Karpas-422 (cell line): ENCODE results near the gene VPS50. TPM values are rescaled to one million over a fixed set of nuclear protein-coding genes. Genes with fewer than 3 reads are reported as not detected.

ENCODE experiments used
- DNase-seq: peaks from one replicate; pipeline ENCODE4 v3.0.0-alpha.2; 2015
- H2AFZ ChIP-seq: fragments of 200-600 bp; sonication (generic); 2 replicates; pipeline ENCODE4 v1.6.1; 2014; ENCODE audit warnings: antibody characterized with exemption, low read length, mixed read lengths
- H3K27ac ChIP-seq: fragments of 200-600 bp; sonication (generic); 2 replicates; pipeline ENCODE4 v1.5.1; 2014; ENCODE audit warnings: mild to moderate bottlenecking, low read length, moderate library complexity
- H3K27me3 ChIP-seq: fragments of 200-600 bp; sonication (generic); 2 replicates; pipeline ENCODE4 v1.6.1; 2014; ENCODE audit warnings: low read length, mixed read lengths
- H3K36me3 ChIP-seq: fragments of 200-600 bp; sonication (generic); 2 replicates; pipeline ENCODE4 v1.6.1; 2014; ENCODE audit warnings: low read length, mixed read lengths; ENCODE audit not compliant: insufficient read depth
- H3K4me1 ChIP-seq: fragments of 200-600 bp; sonication (generic); 2 replicates; pipeline ENCODE4 v1.6.1; 2014; ENCODE audit warnings: mild to moderate bottlenecking, low read length, mixed read lengths
- H3K4me2 ChIP-seq: fragments of 200-600 bp; sonication (generic); 2 replicates; pipeline ENCODE4 v1.6.1; 2014; ENCODE audit warnings: low read length, low read depth, mild to moderate bottlenecking; ENCODE audit not compliant: poor library complexity, severe bottlenecking
- H3K4me3 ChIP-seq: fragments of 200-600 bp; sonication (generic); 2 replicates; pipeline ENCODE4 v1.5.1; 2014; ENCODE audit warnings: mild to moderate bottlenecking, antibody characterized with exemption, low read length, mixed read lengths
- H3K79me2 ChIP-seq: fragments of 200-600 bp; sonication (generic); 2 replicates; pipeline ENCODE4 v1.6.1; 2014; ENCODE audit warnings: mild to moderate bottlenecking, low read length, mixed read lengths
- H3K9ac ChIP-seq: fragments of 200-600 bp; sonication (generic); 2 replicates; pipeline ENCODE4 v1.6.0; 2014; ENCODE audit warnings: low read length
- H3K9me2 ChIP-seq: fragments of 200-600 bp; sonication (generic), shearing (Covaris generic); replicated peaks from 2 replicates; pipeline ENCODE4 v1.6.0; 2014; ENCODE audit warnings: mild to moderate bottlenecking, low read length, moderate library complexity; ENCODE audit not compliant: insufficient read depth
- H3K9me3 ChIP-seq: fragments of 300-700, 200-600 bp; sonication (generic); 2 replicates; pipeline ENCODE4 v1.6.1; 2014; ENCODE audit warnings: low read length, mixed read lengths
- H4K20me1 ChIP-seq: fragments of 200-600 bp; sonication (generic); 2 replicates; pipeline ENCODE4 v1.6.1; 2014; ENCODE audit warnings: mild to moderate bottlenecking, antibody characterized with exemption, low read length, low read depth; ENCODE audit not compliant: insufficient read depth
- total RNA-seq: library from RNA; depleted of rRNA; stranded (reverse); fragments of >200 nt; shearing (Covaris generic); gene quantifications from 2 replicates; pipeline ENCODE4 v1.2.3, GENCODE V29; 2014; ENCODE audit warnings: low replicate concordance

Gene VPS50
- total RNA-seq, 1 experiment from 2014 or later, result 21.1 TPM

- no peak overlapping the region for H3K27ac ChIP-seq
- no peak overlapping the region for H2AFZ ChIP-seq
- no peak overlapping the region for H3K4me3 ChIP-seq
- H3K9me2 ChIP-seq, result no peaks in the 10 kb centered on the region
- H3K36me3 ChIP-seq, result no peaks in the 10 kb centered on the region
- H3K79me2 ChIP-seq, result peaks cover 8% of the 10 kb centered on the region
- DNase-seq, result peak; percentile 85
- H3K4me2 ChIP-seq, result no peak overlapping the region
- H4K20me1 ChIP-seq, result no peaks in the 10 kb centered on the region
- no peaks in the 10 kb centered on the region for H3K27me3 ChIP-seq
- no peak overlapping the region for H3K9ac ChIP-seq
- H3K9me3 ChIP-seq, result no peaks in the 10 kb centered on the region
- peaks cover 30% of the 10 kb centered on the region for H3K4me1 ChIP-seq
Measured at GRCh38 chr7:93228302-93228701, 3.9 kb upstream of the VPS50 start.

DNA sequence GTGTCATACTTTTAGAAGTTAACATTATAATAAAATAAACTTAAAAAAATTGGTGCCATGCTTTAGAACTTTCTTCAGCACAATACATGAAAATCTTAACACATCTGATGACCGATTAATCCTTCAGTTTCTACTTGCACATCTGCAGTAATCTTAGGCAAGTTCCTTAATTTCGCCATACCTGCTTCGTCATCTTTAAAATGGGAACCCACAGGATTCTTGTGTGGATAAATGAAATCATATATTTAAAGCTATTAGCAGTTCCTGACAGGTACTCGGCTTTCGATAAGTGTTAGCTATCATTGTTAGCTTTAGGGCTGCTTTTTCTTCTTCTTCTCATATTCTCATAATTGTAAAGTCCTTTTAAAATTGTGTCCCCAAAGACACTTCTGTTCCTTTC, 907 bp upstream of the VPS50 start:
- no peaks in the 10 kb centered on the region for H3K36me3 ChIP-seq
- H3K27ac ChIP-seq, result no peak overlapping the region
- no peaks in the 10 kb centered on the region; the same call in 1 of the 2 replicates for H4K20me1 ChIP-seq
- no peak for DNase-seq
- peak overlapping the region; percentile 94 for H3K4me2 ChIP-seq
- H3K27me3 ChIP-seq, result no peaks in the 10 kb centered on the region
- peak overlapping the region; percentile 92 for H2AFZ ChIP-seq
- H3K9me2 ChIP-seq, result no peaks in the 10 kb centered on the region
- H3K9me3 ChIP-seq, result no peaks in the 10 kb centered on the region
- H3K79me2 ChIP-seq, result peaks cover 26% of the 10 kb centered on the region
- peaks cover 32% of the 10 kb centered on the region for H3K4me1 ChIP-seq
- peak overlapping the region; percentile 74 for H3K9ac ChIP-seq
- H3K4me3 ChIP-seq, result peak overlapping the region; percentile 88

- Histone ChIP-seq H3K27ac (no peak overlapping the region), H2AFZ (0 out of 2 replicates have a peak overlapping the region, but pooled peaks have one; percentile 63), H3K4me1 (peaks cover 30% of the 10 kb centered on the region), H3K4me2 (peak overlapping the region; percentile 84), H3K79me2 (peaks cover 27% of the 10 kb centered on the region), H3K9me2 (no peaks in the 10 kb centered on the region), H3K9ac (peak overlapping the region; percentile 53), H4K20me1 (no peaks in the 10 kb centered on the region; the same call in 1 of the 2 replicates), H3K9me3 (no peaks in the 10 kb centered on the region), H3K36me3 (no peaks in the 10 kb centered on the region), H3K4me3 (peak overlapping the region; percentile 88), H3K27me3 (no peaks in the 10 kb centered on the region)
- DNase-seq, result no peak
Measured at GRCh38 chr7:93232673-93233018, 480 bp downstream of the VPS50 start.

GRCh38 chr7:93235541-93235940, 3.4 kb downstream of the VPS50 start:
- Histone ChIP-seq H3K79me2 (peaks cover 37% of the 10 kb centered on the region), H3K4me2 (no peak overlapping the region), H3K9me2 (no peaks in the 10 kb centered on the region), H3K9ac (no peak overlapping the region), H3K4me1 (peaks cover 32% of the 10 kb centered on the region), H3K4me3 (no peak overlapping the region), H4K20me1 (no peaks in the 10 kb centered on the region; the same call in 1 of the 2 replicates), H3K27me3 (no peaks in the 10 kb centered on the region), H3K9me3 (no peaks in the 10 kb centered on the region), H3K27ac (no peak overlapping the region), H2AFZ (no peak overlapping the region), H3K36me3 (no peaks in the 10 kb centered on the region)
- DNase-seq, result no peak

DNA sequence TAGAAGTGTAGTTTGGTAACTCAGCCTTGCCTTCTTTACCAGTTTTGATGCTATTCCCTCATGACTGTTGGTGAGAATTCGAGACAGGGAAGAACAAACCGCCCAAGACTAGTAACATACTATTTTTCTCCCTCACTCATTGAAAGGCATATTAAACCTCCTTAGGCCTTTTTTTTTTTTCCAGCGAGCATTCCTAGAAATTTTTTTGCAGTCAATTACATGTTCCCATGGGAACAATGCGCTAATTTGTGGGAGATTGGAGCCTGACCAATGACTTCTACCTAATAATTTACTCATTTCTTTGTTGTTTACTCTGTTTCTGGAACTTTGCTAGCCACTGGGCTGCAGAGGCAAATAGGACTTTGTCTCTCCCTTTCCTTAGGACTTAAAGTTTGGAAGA, 6.0 kb downstream of the VPS50 start:
- no peak overlapping the region for H3K4me2 ChIP-seq

DNA sequence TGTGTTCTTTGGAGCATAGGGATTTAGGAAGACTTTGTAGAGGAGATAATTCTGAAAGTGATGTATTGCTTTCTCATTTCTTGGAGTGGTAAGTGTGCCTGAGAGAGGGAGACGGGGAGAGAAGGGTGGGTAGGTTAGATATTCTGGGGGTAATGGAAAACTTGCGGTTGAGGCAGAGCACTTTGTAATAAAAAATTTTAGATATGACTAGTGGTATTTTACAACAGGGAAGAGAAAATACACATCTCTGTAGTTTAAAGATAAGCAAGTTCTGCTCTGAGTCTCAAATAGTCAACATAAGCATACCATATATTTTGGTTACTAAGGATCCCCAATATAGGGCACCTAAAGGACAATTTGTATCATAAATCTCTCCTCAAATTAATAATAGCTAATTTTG, 6.6 kb downstream of the VPS50 start:
- no peaks in the 10 kb centered on the region for H3K36me3 ChIP-seq
- no peak overlapping the region for H3K9ac ChIP-seq
- H3K4me1 ChIP-seq, result peaks cover 10% of the 10 kb centered on the region
- no peaks in the 10 kb centered on the region for H3K9me2 ChIP-seq
- H3K9me3 ChIP-seq, result no peaks in the 10 kb centered on the region
- DNase-seq, result no peak
- H2AFZ ChIP-seq, result no peak overlapping the region
- H3K27me3 ChIP-seq, result no peaks in the 10 kb centered on the region
- no peak overlapping the region for H3K4me2 ChIP-seq
- no peak overlapping the region for H3K4me3 ChIP-seq
- H4K20me1 ChIP-seq, result no peaks in the 10 kb centered on the region; the same call in 1 of the 2 replicates
- peaks cover 25% of the 10 kb centered on the region for H3K79me2 ChIP-seq
- H3K27ac ChIP-seq, result no peak overlapping the region

More for the DNA sequence above, 6.0 kb downstream of the VPS50 start:
- H3K9me2 ChIP-seq, result no peaks in the 10 kb centered on the region
- H2AFZ ChIP-seq, result no peak overlapping the region
- peaks cover 16% of the 10 kb centered on the region for H3K4me1 ChIP-seq
- H3K36me3 ChIP-seq, result no peaks in the 10 kb centered on the region
- peaks cover 31% of the 10 kb centered on the region for H3K79me2 ChIP-seq
- no peak overlapping the region for H3K9ac ChIP-seq
- H3K9me3 ChIP-seq, result no peaks in the 10 kb centered on the region
- no peaks in the 10 kb centered on the region; the same call in 1 of the 2 replicates for H4K20me1 ChIP-seq
- H3K27ac ChIP-seq, result no peak overlapping the region
- H3K4me3 ChIP-seq, result no peak overlapping the region
- H3K27me3 ChIP-seq, result no peaks in the 10 kb centered on the region
- no peak for DNase-seq

DNA sequence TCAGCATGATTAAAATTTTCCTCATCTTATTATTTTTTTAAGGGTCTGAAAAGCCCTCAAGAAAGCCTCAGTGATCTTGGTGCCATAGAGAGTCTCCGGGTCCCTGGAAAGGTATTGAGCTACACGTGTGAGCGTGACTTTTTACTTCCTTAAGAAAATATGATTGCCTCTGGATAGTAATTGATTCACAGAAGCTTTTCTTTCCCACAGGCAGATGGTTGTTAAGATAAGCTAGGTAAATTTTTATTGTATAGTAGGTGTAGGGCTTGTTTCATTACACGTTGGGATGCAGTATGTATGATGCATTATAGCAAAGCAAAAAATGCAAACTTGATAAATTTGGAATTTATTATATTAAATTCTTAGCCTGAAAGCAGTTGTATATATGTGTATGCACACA, 7.7 kb downstream of the VPS50 start:
- Histone ChIP-seq H2AFZ (no peak overlapping the region), H3K4me1 (peaks cover 2% of the 10 kb centered on the region; the same call in 1 of the 2 replicates), H4K20me1 (peaks cover 7% of the 10 kb centered on the region; the same call in 1 of the 2 replicates), H3K4me2 (no peak overlapping the region), H3K9me3 (no peaks in the 10 kb centered on the region), H3K27me3 (no peaks in the 10 kb centered on the region), H3K27ac (no peak overlapping the region), H3K9ac (no peak overlapping the region), H3K9me2 (no peaks in the 10 kb centered on the region), H3K4me3 (no peak overlapping the region), H3K36me3 (no peaks in the 10 kb centered on the region), H3K79me2 (peaks cover 15% of the 10 kb centered on the region)
- DNase-seq, result no peak

GRCh38 chr7:93242106-93242505, 9.9 kb downstream of the VPS50 start:
- no peak overlapping the region for H3K27ac ChIP-seq
- H3K9me3 ChIP-seq, result no peaks in the 10 kb centered on the region
- H3K79me2 ChIP-seq, result peaks cover 15% of the 10 kb centered on the region
- H3K27me3 ChIP-seq, result no peaks in the 10 kb centered on the region
- no peak overlapping the region for H3K9ac ChIP-seq
- no peak for DNase-seq
- H2AFZ ChIP-seq, result no peak overlapping the region
- H3K36me3 ChIP-seq, result no peaks in the 10 kb centered on the region
- H3K4me2 ChIP-seq, result no peak overlapping the region
- H3K4me1 ChIP-seq, result peaks cover 8% of the 10 kb centered on the region
- peaks cover 11% of the 10 kb centered on the region; the same call in 1 of the 2 replicates for H4K20me1 ChIP-seq
- no peak overlapping the region for H3K4me3 ChIP-seq
- H3K9me2 ChIP-seq, result no peaks in the 10 kb centered on the region
